KMS-11 (cell line): Measurements from ENCODE around the gene MTX1.
A peak's percentile ranks its signal among the peaks of the same experiment; 100 is the strongest.
"Not testable (repeated sequence)": the region's sequence is repeated elsewhere in the genome, so short reads cannot be mapped to it uniquely, and the experiment has no call there.

ENCODE experiments used
- H2AFZ ChIP-seq: fragments of 200-600 bp; sonication (generic); 2 replicates; pipeline ENCODE4 v1.6.1; 2016; ENCODE audit warnings: antibody characterized with exemption, mixed run types, low read depth
- H3K27ac ChIP-seq: fragments of 200-600 bp; sonication (generic); 2 replicates; pipeline ENCODE4 v1.6.1; 2016; ENCODE audit warnings: mild to moderate bottlenecking, mixed run types
- H3K27me3 ChIP-seq: fragments of 200-600 bp; sonication (generic); 2 replicates; pipeline ENCODE4 v1.6.1; 2017; ENCODE audit warnings: mild to moderate bottlenecking, low read depth, mixed run types, moderate library complexity; ENCODE audit not compliant: insufficient read depth
- H3K36me3 ChIP-seq: fragments of 200-600 bp; sonication (generic); 2 replicates; pipeline ENCODE4 v1.6.1; 2017; ENCODE audit warnings: mild to moderate bottlenecking, mixed run types; ENCODE audit not compliant: insufficient read depth
- H3K4me1 ChIP-seq: fragments of 200-600 bp; sonication (generic); 2 replicates; pipeline ENCODE4 v1.6.1; 2016; ENCODE audit warnings: mild to moderate bottlenecking, low read depth, mixed run types; ENCODE audit not compliant: poor library complexity, severe bottlenecking
- H3K4me2 ChIP-seq: fragments of 200-600 bp; sonication (generic); 2 replicates; pipeline ENCODE4 v1.7.0; 2016; ENCODE audit warnings: mild to moderate bottlenecking, mixed run types
- H3K4me3 ChIP-seq: fragments of 200-600 bp; sonication (generic); IDR thresholded peaks from 2 replicates; pipeline ENCODE4 v1.6.1; 2017; ENCODE audit warnings: low read depth, low read length, mixed read lengths; ENCODE audit not compliant: insufficient read depth
- H3K79me2 ChIP-seq: fragments of 200-600 bp; sonication (generic); 2 replicates; pipeline ENCODE4 v1.6.1; 2016; ENCODE audit warnings: low read depth, mixed run types; ENCODE audit not compliant: insufficient read depth
- H3K9ac ChIP-seq: fragments of 200-600 bp; sonication (generic); 2 replicates; pipeline ENCODE4 v1.6.1; 2016; ENCODE audit warnings: mild to moderate bottlenecking, mixed run types
- H4K20me1 ChIP-seq: fragments of 200-600 bp; sonication (generic); 2 replicates; pipeline ENCODE4 v1.6.1; 2016; ENCODE audit warnings: mild to moderate bottlenecking, mixed run types; ENCODE audit not compliant: insufficient read depth
- CTCF ChIP-seq: fragments of 200-600 bp; sonication (generic); conservative IDR thresholded peaks from 2 replicates; pipeline ENCODE4 v1.6.1; 2017; ENCODE audit warnings: low read depth, mild to moderate bottlenecking, antibody characterized with exemption, low read length, moderate library complexity, mixed read lengths

The MTX1 gene

GRCh38 chr1:155208541-155209311 lies at the start of gene MTX1:
TSS of gene MTX1 (plus strand) at chr1:155208695. CDS start at chr1:155208805, 110 bp downstream.
- peak within 1 kb of the TSS; percentile 99 for H3K4me2 ChIP-seq
- H2AFZ ChIP-seq = peak within 1 kb of the TSS; percentile 79
- no peak for TF ChIP-seq CTCF
- peak within 1 kb of the TSS; percentile 99 for H3K9ac ChIP-seq
- H3K79me2 ChIP-seq = 0 out of 2 replicates have a peak, but pooled peaks cover 5% of the 10 kb centered on the region
- H3K27ac ChIP-seq = peak within 1 kb of the TSS; percentile 95
- no peaks in the 10 kb centered on the region for H4K20me1 ChIP-seq
- no peaks in the 10 kb centered on the region for H3K36me3 ChIP-seq
- no peaks in the 10 kb centered on the region for H3K27me3 ChIP-seq
- peak within 1 kb of the TSS; percentile 99 for H3K4me3 ChIP-seq
- peaks cover 29% of the 10 kb centered on the region for H3K4me1 ChIP-seq

- Histone ChIP-seq H2AFZ (no peak overlapping the region), H3K4me3 (no peak overlapping the region), H3K36me3 (no peaks in the 10 kb centered on the region), H3K4me1 (no peaks in the 10 kb centered on the region), H3K4me2 (no peak overlapping the region), H3K27ac (no peak overlapping the region), H3K27me3 (no peaks in the 10 kb centered on the region; the same call in 1 of the 2 replicates), H3K79me2 (no peaks in the 10 kb centered on the region), H4K20me1 (no peaks in the 10 kb centered on the region), H3K9ac (no peak overlapping the region)
- TF ChIP-seq CTCF = no peak
These were observed 49.5 kb upstream of the MTX1 start for GRCh38 chr1:155158991-155159390.

GRCh38 chr1:155160128-155160527 lies 48.4 kb upstream of the MTX1 start:
- Histone ChIP-seq H3K27ac (no peak overlapping the region), H3K9ac (no peak overlapping the region), H3K79me2 (no peaks in the 10 kb centered on the region), H2AFZ (no peak overlapping the region), H3K36me3 (no peaks in the 10 kb centered on the region), H3K4me3 (no peak overlapping the region), H3K27me3 (no peaks in the 10 kb centered on the region; the same call in 1 of the 2 replicates), H4K20me1 (no peaks in the 10 kb centered on the region), H3K4me2 (no peak overlapping the region), H3K4me1 (no peaks in the 10 kb centered on the region)
- TF ChIP-seq CTCF = no peak

GRCh38 chr1:155162631-155163030 lies 45.9 kb upstream of the MTX1 start:
- H3K4me2 ChIP-seq = not testable (repeated sequence)

GRCh38 chr1:155163785-155164184 lies 44.7 kb upstream of the MTX1 start:
- not testable (repeated sequence) for H3K36me3 ChIP-seq, H4K20me1 ChIP-seq, H3K27ac ChIP-seq, H3K4me2 ChIP-seq, H3K79me2 ChIP-seq, H3K27me3 ChIP-seq, H2AFZ ChIP-seq, H3K4me1 ChIP-seq, H3K9ac ChIP-seq, H3K4me3 ChIP-seq

More at GRCh38 chr1:155162631-155163030, 45.9 kb upstream of the MTX1 start:
- not testable (repeated sequence) for H3K4me3 ChIP-seq, H3K4me1 ChIP-seq, H4K20me1 ChIP-seq, H3K9ac ChIP-seq, H3K27me3 ChIP-seq, H3K79me2 ChIP-seq, H3K36me3 ChIP-seq, H3K27ac ChIP-seq, H2AFZ ChIP-seq

GRCh38 chr1:155164625-155165024 lies 43.9 kb upstream of the MTX1 start:
- not testable (repeated sequence) for H3K27ac ChIP-seq, H3K36me3 ChIP-seq, H4K20me1 ChIP-seq, H3K9ac ChIP-seq, H3K4me2 ChIP-seq, H3K4me1 ChIP-seq, H3K79me2 ChIP-seq, H3K4me3 ChIP-seq, H3K27me3 ChIP-seq, H2AFZ ChIP-seq
